ENCODE results near the gene SGPP2.
"Not testable (repeated sequence)": the region's sequence is repeated elsewhere in the genome, so short reads cannot be mapped to it uniquely, and the experiment has no call there.

The SGPP2 gene

DNA sequence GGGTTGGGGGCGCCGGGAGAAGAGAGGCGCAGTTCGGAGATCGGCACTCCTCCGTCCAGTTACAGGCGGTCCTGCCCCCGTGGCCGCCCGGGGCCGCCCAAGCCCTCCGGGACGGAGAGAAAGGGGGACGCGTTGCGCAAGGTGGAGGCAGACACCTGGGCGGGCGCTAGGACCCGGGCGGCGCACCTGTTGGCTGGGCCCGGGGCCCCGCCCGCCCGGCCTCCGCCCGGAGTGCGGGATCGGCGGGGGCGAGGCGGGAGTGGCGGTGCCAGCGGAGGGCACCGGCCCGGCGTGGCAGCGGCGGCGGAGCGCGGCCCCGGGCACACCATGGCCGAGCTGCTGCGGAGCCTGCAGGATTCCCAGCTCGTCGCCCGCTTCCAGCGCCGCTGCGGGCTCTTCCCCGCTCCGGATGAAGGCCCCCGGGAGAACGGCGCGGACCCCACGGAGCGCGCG, at the start of gene SGPP2:
Gene SGPP2 (plus strand): TSS at position 268 of the 453 bp plus-strand sequence. CDS start 60 bp downstream, at position 328.
- peak; percentile 30 to 33 for DNase-seq

GRCh38 chr2:222375798-222376197, 48.5 kb upstream of the SGPP2 start:
- DNase-seq: no peak

- DNase-seq: no peak
Observed at GRCh38 chr2:222380456-222380855, 43.9 kb upstream of the SGPP2 start.

- no peak for DNase-seq
Observed at GRCh38 chr2:222381566-222381965, 42.8 kb upstream of the SGPP2 start.

- DNase-seq: no peak
Observed at GRCh38 chr2:222383255-222383654, 41.1 kb upstream of the SGPP2 start.

DNA sequence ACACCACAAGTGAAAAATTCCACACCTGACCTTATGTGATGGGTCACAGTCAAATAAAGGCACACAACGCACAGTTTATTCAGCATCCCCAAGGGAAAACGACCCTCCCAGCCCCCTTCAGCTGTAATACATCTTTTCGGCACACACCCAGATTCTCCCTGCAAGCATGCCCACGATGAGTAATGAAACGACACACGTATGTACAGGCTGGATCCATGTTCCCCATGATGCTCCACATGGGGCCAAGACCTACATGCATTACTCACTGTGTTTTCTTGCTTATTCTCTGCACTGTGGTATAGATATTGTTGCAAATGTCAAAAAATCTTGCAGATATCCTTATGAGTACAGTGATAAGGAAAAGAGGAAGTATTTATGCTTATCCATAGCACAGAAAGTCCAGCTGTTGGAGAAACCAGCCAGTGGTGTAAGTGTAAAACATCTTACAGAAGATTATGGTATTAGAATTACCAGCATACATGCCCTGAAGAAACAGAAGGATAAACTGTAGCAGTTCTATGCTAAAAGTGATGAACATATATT, 32.5 kb upstream of the SGPP2 start:
- no peak for DNase-seq

DNA sequence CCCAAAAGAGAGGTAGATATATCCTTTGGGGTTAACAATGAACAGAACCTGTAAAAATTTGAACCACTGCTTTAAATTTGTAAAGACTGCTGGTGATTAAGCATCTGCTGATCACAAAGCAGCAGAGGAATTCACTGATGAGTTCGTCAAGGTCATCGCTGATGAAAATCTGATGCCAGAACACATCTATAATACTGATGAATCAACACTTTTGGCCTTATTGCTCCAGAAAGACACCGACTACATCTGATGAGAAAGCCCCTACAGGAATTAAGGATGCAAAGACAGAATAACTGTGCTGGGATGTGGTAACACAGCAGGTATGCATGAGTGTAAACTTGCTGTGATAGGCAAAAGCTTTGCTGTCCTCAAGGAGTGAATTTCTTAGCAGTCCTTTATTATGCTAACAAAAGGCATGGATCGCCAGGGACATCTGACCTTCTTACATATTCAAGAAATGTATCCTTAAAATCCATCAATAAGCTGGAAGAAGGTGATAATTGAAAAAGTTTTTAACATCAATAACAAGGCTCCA, 30.5 kb upstream of the SGPP2 start:
- DNase-seq: no peak

DNA sequence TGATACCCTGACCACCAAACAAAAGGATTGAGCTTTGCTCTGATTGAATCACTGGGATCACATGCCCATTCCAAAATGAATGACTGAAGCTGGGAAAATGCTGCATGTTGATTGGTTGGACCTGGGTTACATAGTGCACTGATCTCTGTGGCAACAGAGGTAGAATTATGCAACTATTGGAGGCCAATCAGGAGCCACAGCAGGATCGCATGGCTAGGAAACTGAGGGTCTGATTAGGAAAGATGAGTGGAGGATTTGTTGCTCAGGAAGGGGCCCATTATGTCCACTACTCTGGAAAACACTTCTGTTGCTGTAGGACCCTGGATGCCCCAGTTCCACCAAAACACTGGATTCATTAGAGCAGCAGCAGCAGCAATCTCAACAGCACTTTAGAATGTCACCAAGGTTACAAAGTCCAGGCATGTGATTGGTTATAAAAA, 25.9 kb upstream of the SGPP2 start:
- no peak for DNase-seq

DNA sequence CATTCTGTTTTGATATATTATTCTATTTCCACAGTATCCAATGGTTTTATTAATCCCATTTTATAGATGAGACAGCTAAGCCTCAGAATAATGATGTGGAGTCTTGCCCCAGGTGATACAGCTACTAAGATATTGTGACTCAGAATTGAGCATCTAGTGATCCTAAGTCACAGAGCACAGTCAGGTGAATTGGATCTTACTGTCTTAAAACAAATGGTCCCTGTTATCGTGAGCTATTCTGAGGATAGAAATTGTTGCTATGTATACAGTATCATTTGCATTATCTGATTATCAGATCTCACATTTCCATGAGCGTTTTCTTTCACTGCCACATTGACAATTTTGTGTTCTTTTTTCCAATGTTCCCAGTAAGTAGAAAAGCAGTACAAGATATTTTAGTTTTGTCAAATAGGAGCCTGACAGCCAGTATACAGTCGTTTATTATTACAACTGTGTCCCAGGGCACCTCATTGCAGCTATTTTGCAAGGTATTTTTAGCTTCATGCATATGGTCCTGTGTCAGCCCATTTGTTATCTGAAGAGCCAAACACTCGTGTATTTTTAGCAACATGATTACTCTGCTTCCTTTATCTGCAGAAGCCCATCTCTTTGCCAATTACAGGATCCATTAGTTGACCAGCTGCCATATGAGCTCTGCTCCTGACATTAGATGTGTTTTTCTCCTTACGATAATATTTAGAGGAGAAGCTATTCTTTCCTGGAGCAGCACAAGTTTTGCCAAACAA, 25.1 kb upstream of the SGPP2 start:
- DNase-seq: no peak

DNA sequence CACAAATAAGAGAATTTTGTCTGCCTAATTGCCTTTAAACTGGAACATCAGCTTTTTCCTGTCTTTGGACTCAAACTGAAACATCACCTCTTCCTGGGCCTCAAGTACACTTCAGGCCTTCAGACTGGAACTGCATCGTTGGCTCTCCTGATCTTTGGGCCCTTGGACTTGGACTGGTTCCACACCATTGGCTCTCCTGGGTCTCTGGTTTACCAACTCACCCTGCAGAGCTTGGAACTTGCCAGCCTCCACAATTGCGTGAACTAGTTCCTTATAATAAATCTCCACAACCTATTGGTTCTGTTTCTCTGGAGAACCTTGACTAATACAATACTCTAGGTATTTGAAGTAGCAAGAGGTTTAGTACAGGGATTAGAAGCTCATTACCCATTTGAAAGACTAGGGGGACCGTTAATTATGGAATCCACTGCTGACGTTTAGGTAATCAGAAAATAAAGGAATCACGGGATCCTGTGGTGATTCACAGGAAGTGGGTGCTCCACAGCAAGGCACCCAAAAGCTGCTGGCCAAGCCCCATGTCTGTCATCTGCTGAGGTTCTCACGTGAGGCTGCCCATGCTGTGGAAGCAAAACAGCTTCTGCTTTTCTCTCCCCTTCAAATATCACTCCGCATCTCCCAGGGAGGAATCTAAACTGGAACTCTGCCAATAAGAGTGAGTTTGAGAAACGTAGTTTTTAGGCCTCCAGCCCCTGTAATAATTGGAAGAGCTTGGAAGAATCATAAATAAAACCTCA, 20.0 kb upstream of the SGPP2 start:
- DNase-seq: no peak

DNA sequence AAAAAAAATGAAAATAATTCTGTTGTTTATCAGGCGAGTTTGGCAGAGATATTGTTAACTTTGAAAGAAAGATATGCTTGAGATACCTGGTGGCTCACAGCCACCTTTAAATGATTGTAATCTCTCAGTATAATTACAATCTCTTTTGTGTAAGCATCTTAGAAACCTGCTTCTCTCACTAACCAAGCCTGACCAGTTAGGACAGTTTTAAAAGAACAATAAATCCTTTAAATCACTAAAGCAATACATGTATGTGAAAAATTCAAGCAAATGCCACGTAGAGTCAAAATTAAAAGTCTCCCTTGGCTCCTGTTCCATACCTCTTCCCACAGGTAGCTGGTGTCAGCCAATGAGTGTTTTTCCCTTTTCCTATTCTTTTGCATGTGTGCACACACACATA, 15.7 kb upstream of the SGPP2 start:
- DNase-seq: no peak

DNA sequence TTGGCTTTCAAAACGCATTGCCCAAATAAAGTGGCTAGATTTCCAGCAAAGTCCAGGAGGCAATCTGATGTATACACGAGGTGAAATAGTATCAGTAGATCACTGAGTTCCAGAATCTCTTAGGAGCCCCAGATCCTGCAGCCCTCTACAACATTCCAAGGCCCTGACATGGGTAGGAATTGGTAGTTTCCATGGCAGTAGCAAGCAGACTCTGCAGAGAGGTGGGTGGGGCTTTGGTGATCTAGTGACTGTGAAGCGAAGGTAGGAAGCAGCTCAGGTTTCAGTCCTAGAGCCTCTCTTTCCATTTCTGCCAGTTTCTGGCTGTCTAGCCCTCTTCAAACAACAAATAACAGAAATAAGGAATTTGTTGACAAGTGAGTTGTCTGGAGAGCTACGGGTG, 13.8 kb upstream of the SGPP2 start:
- DNase-seq: no peak

DNA sequence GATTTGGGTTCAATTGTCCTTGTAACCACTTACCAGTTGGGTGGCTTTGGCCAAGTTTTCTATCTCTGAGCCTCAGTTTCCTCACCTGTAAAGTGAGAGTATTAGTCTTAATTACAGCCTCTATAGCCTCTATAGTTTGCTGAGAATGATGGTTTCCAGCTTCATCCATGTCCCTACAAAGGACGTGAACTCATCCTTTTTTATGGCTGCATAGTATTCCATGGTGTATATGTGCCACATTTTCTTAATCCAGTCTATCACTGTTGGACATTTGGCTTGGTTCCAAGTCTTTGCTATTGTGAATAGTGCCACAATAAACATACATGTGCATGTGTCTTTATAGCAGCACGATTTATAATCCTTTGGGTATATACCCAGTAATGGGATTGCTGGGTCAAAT, 12.0 kb upstream of the SGPP2 start:
- DNase-seq: not testable (repeated sequence)

DNA sequence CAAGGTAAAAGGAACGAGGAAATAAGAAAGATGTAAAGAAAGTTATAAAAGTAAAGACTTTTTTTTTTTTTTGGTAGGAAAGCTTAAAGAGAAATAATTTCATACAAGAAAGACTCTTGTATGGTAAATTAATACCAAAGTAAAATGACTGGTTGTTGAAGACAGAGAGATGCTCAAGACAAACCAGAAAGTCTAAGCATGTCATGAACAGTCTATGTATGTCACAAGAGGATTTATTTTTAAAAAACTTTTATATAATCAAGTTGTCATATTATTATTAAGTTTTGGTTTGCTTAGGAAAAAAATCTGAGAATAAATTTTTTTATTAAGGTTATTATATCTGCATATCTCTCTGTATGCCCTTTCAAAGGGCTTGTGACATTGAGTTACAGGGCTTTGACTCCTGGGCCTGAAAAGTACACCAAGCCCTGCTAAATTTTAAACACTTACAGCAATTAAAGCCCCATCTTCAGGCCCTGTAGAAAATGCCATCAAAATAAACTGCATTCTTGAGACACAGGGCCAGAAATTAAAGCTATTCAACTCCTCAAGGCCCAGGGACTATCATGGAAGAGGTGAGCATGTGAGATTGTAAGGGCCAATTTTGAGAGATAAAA, 10.9 kb upstream of the SGPP2 start:
- DNase-seq: no peak

GRCh38 chr2:222418739-222419138, 5.6 kb upstream of the SGPP2 start:
- no peak for DNase-seq

DNA sequence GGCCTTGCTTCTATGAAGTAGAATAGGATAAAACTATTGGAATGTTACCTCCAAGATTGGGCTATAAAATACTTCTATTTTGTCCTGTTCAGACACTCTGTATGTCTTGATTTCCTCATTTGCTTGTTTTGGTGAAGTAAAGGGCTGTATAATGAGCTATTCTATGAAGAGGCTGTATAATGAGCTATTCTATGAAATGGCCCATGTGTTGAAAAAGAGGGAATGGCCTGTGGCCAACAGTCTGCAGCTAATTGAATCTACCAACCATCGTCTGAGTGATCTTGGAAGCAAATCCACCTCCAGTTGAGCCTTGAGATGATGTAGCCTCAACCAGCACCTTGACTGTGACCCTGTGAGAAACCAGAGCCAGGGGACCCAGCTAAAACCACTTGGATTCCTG, 3.8 kb upstream of the SGPP2 start:
- DNase-seq: no peak

GRCh38 chr2:222421626-222422025, 2.7 kb upstream of the SGPP2 start:
- no peak for DNase-seq

DNA sequence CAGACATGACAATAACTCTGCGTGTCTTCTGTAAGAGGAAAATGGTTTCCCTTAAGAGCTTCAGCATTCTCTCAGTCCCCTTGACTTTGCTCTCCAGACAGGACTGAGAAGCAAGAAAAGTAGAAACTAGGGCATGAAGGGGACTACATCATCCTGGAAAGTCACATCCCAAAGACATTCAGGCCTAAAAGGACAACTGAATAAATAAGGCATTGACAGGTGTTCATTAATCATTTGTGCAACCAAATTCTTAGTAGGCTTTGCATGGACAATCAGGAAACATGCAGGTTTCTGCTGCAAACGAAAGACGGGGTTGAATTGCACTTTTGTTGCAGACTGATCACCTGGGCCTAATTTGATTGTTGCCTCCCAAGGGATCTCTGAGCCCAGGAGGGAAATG, 1.2 kb upstream of the SGPP2 start:
- no peak for DNase-seq

GRCh38 chr2:222423632-222424275, 589 bp upstream of the SGPP2 start:
- peak; percentile 58 to 67 for DNase-seq

DNA sequence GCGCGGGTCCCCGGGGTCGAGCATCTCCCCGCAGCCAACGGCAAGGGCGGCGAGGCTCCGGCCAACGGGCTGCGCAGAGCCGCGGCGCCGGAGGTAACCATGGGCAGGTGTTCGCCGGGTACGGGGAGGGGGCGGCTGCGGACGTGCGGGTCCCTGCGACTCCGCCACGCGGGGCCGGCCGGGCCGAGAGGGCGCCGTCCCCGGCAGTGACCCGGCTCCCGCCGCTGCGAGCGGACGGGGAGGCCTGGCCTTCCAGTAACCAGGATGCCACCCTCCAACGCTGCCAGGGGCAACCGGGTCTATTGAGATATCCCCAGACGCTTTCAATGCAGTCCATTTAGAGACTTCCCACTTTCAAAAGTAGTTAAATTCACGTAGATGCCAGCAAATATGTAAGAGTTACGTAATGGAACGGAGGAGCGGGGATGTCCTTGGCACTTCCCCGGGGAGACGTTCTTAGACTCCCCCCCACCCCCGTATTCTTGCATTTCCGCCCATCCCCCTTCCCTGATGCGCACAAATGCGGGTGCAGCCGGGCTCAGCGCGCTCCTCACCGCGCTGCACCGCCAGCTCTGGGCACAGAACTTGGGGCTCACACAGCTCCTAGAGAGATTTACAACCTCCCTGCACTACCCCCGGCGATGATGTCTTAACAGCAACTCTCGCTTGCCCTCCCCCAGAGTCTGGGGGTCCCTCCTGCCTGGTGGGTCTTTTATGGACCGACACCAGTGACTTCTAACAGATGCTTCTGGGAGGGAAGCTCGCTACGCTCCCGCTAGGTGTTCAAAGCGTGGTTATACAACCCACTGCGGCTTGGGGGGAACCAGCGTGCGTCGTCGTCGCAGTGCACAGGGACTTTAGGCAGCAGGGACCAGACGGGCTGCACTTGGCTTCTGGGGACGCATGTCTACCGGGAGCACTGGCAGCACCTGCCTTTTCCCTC, 657 bp downstream of the SGPP2 start:
- DNase-seq: peak; percentile 34 to 41

- DNase-seq: no peak
Observed at GRCh38 chr2:222427646-222428301, 3.4 kb downstream of the SGPP2 start.

Measured in stimulated activated CD4-positive, alpha-beta T cell treated with anti-CD3 and anti-CD28 coated beads, Interleukin-2, amount 100 ng/mL, for 24 hours (primary cell).